GM12873 (cell line): ENCODE data around the gene RPL39.

Source experiments
- TF ChIP-seq, protein P1 (sequence below): IDR thresholded peaks from 2 replicates; pipeline ENCODE4 v1.5.1; 2012; ENCODE audit warnings: low read depth, mild to moderate bottlenecking, moderate library complexity, low read length, control low read depth; ENCODE audit not compliant: insufficient read depth; ENCODE audit errors: missing control alignments

The RPL39 gene

DNA sequence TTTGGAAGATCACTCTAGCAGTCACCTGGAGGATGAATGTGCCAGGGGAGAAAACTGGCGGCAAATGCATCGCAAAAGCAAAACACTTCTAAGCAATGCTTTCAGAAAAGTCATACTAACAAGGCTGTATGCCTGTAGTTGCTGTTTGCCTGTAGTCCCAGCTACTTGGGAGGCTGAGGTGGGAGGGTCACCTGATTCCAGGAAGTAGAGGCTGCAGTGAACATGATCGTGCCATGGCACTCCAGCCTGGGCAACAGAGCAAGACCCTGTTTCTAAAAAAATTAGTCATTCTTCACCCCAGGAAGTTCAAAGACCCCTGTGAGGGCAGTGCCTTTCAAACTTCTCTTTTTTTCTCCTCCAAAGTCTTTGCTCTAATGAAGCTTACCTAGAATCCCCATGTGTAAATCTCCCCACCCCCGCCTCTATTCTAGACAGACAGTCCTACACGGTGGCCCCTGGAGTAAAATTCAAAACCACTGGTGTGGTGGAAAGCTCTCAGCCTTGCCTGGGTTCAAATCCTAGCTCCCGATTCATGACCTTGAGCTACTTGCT, 27.5 kb downstream of the RPL39 start:
- TF ChIP-seq, protein P1, sequence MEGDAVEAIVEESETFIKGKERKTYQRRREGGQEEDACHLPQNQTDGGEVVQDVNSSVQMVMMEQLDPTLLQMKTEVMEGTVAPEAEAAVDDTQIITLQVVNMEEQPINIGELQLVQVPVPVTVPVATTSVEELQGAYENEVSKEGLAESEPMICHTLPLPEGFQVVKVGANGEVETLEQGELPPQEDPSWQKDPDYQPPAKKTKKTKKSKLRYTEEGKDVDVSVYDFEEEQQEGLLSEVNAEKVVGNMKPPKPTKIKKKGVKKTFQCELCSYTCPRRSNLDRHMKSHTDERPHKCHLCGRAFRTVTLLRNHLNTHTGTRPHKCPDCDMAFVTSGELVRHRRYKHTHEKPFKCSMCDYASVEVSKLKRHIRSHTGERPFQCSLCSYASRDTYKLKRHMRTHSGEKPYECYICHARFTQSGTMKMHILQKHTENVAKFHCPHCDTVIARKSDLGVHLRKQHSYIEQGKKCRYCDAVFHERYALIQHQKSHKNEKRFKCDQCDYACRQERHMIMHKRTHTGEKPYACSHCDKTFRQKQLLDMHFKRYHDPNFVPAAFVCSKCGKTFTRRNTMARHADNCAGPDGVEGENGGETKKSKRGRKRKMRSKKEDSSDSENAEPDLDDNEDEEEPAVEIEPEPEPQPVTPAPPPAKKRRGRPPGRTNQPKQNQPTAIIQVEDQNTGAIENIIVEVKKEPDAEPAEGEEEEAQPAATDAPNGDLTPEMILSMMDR = no peak

DNA sequence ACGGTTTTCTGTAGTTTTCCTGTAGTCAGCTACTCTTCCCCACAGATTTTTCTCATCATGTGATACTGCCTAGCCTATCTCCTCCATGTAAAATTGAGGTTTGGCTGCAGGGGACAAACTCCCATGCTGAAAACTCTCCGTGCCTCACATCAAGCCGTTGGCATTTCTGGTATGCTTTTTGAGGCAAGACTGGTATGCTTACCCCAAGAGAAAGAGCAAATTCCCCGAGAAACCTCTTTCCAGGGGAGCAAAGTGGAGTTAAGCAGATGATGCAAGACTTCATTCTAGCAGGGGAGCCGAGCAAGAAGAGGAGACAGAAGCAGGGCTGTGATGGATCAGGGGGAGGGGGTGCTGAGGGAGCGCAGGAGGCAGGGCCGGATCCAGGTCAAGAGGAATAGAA, 28.2 kb downstream of the RPL39 start:
- TF ChIP-seq, protein P1 = no peak

DNA sequence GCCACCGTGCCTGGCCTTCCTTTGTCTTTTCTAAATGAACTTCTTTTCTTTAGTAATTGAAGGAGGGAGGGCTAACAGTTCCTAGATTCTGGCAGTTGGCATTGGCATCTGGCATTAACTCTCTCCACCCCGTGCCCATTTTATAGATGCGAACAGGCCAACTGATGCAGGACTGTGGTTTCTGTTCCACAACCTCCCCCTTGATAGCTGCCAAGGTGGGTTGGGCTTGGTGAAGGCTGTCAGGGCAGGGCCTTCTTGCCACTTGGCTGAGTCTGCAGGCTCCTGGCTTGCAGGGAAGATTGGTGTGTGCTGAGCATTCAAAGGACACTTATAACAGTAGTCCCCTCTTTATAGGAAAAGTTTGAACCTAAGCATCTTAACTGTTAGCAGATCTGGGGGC, 28.7 kb downstream of the RPL39 start:
- TF ChIP-seq, protein P1 = no peak

- TF ChIP-seq, protein P1 = no peak
These were observed 31.2 kb downstream of the RPL39 start for GRCh38 chrX:119760026-119760877.

GRCh38 chrX:119759248-119759766, 32.1 kb downstream of the RPL39 start:
- TF ChIP-seq, protein P1 = no peak

GRCh38 chrX:119758731-119759247, 32.6 kb downstream of the RPL39 start:
- TF ChIP-seq, protein P1 = no peak
